Articular chondrocyte of knee joint (primary cell): Measurements from ENCODE around the gene MFNG. TPM values are rescaled to one million over a fixed set of nuclear protein-coding genes. Genes with fewer than 3 reads are reported as not detected.

Experiments used
- total RNA-seq: library from RNA; depleted of rRNA; stranded (reverse); fragments of >200 nt; gene quantifications from 2 replicates; pipeline ENCODE4 v1.2.3, GENCODE V29; 2012

MFNG gene
- 0.39 and 0.86 TPM in 2 replicates for total RNA-seq

GRCh38 chr22:37486224-37486845, at the start of gene MFNG:
MFNG (minus strand) TSS chr22:37486384; CDS start chr22:37486177, 207 bp downstream.

GRCh38 chr22:37519268-37520195, 33.3 kb upstream of the MFNG start, which contains the start of gene CARD10:
CARD10 (minus strand) TSS chr22:37519415; CDS start chr22:37519200, 215 bp downstream.

GRCh38 chr22:37427135-37427710, 59.0 kb downstream of the MFNG start, which contains the start of gene ELFN2:
ELFN2 (minus strand) TSS chr22:37427479; CDS start chr22:37375534, 51,945 bp downstream.

Other genes starting within 250 kb of the MFNG start
- gene RAC2, start 242.1 kb downstream of the MFNG start, total RNA-seq: 3.9 and 5.4 TPM in 2 replicates
- not detected in 2 replicates for gene CYTH4, start 203.9 kb downstream of the MFNG start, total RNA-seq
- gene ELFN2, start 58.9 kb downstream of the MFNG start, total RNA-seq: 0.11 and 0.13 TPM in 2 replicates
- gene CARD10, start 33.0 kb upstream of the MFNG start, total RNA-seq: 13.1 and 16.5 TPM in 2 replicates
- 25.0 and 30.8 TPM in 2 replicates for gene CDC42EP1, start 74.1 kb upstream of the MFNG start, total RNA-seq
- not detected in 2 replicates for gene LGALS2, start 93.7 kb upstream of the MFNG start, total RNA-seq
- 26.6 and 31.5 TPM in 2 replicates for gene GGA1, start 122.5 kb upstream of the MFNG start, total RNA-seq
- 1.1 and 1.6 TPM in 2 replicates for gene SH3BP1, start 153.3 kb upstream of the MFNG start, total RNA-seq
- gene PDXP, start 172.3 kb upstream of the MFNG start, total RNA-seq: 3.5 and 3.8 TPM in 2 replicates
- gene LGALS1, start 189.3 kb upstream of the MFNG start, total RNA-seq: 3,419 and 3,883 TPM in 2 replicates
- gene NOL12, start 200.0 kb upstream of the MFNG start, total RNA-seq: 12.0 and 15.5 TPM in 2 replicates
- gene TRIOBP, start 210.7 kb upstream of the MFNG start, total RNA-seq: 77.6 and 83.2 TPM in 2 replicates